Epithelial cell of prostate (primary cell): ENCODE measurements around the gene ZNF354B.
"Not testable (repeated sequence)": the region's sequence is repeated elsewhere in the genome, so short reads cannot be mapped to it uniquely, and the experiment has no call there.

Experiments
- DNase-seq: peaks from one replicate; pipeline ENCODE4 v3.0.0-alpha.2; 2011; ENCODE audit warnings: low read depth, low spot score
- H3K27ac ChIP-seq: fragments of 450-650 bp; 2 replicates; pipeline ENCODE4 v1.5.1; 2017; ENCODE audit warnings: mild to moderate bottlenecking

ZNF354B gene

GRCh38 chr5:178859625-178860521, at the start of gene ZNF354B:
ZNF354B (plus strand) TSS chr5:178859953; CDS start chr5:178861048, 1,095 bp downstream.
- peak; percentile 56 for DNase-seq
- H3K27ac ChIP-seq = peak within 1 kb of the TSS; percentile 69

DNA sequence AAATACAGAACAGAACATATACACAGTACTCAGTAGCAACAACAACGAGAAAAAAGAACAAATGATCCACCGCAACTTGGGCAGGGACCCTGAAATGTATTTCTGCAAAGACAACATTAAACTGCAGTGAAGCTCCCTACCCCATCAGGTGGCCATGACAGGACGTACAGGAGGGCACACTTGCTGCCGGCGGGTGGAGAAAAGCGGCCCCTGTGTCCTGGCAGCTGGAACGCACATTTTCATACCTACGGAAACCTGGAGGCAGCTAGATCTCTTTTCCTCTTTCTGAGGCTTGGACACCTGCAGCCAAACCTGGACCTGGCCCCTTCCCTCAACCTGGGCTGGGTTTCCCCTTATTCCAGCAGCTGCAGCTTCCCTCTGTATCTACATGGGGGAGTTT, 42.2 kb upstream of the ZNF354B start:
- DNase-seq = no peak
- H3K27ac ChIP-seq = no peak overlapping the region

DNA sequence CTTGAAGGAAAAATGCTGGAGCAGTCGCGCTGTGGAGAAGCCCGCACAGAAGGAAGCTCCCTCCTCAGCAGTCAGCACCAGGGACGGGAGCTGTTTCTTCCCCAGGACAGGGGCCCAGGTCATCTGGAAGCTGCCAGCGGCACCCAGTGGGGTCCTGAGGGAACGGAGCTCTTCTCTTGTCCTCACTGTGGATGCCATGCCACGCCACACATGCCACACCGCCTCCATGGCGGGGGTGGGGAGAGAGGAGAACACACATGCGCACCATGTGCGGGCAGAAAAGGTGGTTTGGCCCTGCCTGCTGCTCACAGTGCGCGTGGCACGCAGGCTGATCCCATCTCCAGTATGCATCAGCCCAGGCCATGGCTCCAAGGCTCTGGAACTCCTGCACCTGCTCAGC, 41.7 kb upstream of the ZNF354B start:
- H3K27ac ChIP-seq = no peak overlapping the region
- no peak for DNase-seq

- H3K27ac ChIP-seq = no peak overlapping the region
- no peak for DNase-seq
Observed at GRCh38 chr5:178820001-178820400, 39.8 kb upstream of the ZNF354B start.

DNA sequence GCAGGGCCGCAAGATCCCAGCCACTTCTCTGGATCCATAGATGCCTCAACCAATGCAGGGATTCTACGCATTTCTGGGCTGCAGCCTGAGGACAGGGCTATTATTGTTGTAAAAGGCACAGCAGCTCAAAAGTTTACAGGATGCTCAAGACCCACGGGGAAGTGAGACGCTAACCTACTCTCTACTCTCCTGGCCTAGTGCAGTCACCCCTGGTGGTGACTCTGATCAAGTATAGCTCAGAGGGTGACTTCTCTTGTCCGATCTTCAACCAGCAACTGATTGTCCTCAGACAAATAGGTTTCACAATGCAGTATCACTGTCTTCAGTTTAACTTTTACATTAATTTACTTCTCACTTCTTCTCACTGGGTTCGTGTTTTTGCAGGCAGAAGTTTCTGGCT, 34.3 kb upstream of the ZNF354B start:
- no peak for DNase-seq
- peak overlapping the region; percentile 66 for H3K27ac ChIP-seq

DNA sequence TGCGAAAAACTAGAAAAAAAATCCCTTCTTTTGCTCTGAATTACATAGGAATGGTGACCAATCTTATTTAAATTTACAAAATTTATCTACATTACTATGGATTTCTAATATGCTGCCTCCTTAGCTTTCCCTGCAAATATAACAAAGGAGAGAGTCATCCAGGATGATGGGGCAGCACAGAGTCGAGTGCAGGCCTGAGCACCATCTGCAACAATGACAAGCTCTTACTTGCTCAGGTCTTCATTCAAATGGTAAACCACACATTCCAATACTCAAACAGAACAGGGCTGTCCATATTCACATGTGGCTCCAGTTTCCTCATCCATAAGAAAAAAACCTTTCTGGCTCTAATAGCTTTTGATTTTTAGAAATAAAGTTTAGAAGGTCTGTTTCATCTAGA, 33.5 kb upstream of the ZNF354B start:
- peak; percentile 81 for DNase-seq
- peak overlapping the region; percentile 66 for H3K27ac ChIP-seq

DNA sequence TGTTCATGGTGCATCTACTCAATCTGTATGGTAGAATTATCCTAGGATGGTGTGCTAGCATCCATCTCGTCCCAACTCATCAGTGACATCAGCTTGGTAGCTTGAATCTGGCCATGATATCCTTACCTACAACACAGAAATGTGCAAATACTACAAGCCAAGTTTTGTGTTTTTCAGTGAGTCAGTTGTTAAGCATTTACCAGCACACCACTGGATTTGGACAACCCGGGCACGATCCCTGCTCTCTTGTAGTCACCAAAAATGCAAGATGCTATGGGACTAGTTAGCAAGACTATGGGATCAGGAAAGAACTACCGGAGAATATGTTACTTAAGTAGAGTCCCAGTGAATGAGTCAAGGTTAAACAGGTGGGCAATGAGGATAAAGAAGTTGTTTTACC, 32.1 kb upstream of the ZNF354B start:
- DNase-seq = no peak
- no peak overlapping the region for H3K27ac ChIP-seq

DNA sequence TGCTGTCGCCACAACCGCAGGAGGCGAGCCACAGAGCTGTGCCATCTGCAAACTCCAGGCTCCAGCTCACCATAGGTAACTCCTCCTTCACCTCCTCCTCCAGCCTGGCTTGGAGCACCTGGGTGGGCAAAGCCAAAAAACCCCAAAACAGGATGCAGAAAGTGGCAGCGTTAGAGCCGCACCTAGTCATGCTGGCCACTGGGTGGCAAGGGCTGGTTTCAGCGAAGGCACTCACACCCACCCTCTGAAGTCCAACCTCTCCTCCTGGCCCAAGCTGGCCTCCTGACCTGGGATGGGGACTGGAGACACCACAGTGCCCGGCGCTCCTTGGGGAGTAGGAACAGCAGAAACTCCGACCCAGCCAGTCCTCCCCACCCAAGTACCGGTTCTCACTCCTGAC, 28.7 kb upstream of the ZNF354B start:
- DNase-seq = no peak
- no peak overlapping the region for H3K27ac ChIP-seq

GRCh38 chr5:178832618-178833201, 27.0 kb upstream of the ZNF354B start:
- DNase-seq = no peak
- H3K27ac ChIP-seq = no peak overlapping the region

GRCh38 chr5:178836628-178837027, 23.1 kb upstream of the ZNF354B start:
- DNase-seq = no peak
- H3K27ac ChIP-seq = no peak overlapping the region

GRCh38 chr5:178838695-178839318, 20.9 kb upstream of the ZNF354B start:
- not testable (repeated sequence) for DNase-seq, H3K27ac ChIP-seq

- no peak for DNase-seq
- H3K27ac ChIP-seq = no peak overlapping the region
Observed at GRCh38 chr5:178839319-178839704, 20.4 kb upstream of the ZNF354B start.

GRCh38 chr5:178840399-178840798, 19.4 kb upstream of the ZNF354B start:
- H3K27ac ChIP-seq, DNase-seq: not testable (repeated sequence)

- H3K27ac ChIP-seq = no peak overlapping the region
- DNase-seq = no peak
Observed at GRCh38 chr5:178849316-178849715, 10.4 kb upstream of the ZNF354B start.

- DNase-seq = no peak
- no peak overlapping the region for H3K27ac ChIP-seq
Observed at GRCh38 chr5:178851951-178852350, 7.8 kb upstream of the ZNF354B start.

- H3K27ac ChIP-seq = no peak overlapping the region
- no peak for DNase-seq
Observed at GRCh38 chr5:178854284-178854683, 5.5 kb upstream of the ZNF354B start.

GRCh38 chr5:178860615-178861014, 862 bp downstream of the ZNF354B start:
- not testable (repeated sequence) for DNase-seq
- H3K27ac ChIP-seq = peak overlapping the region; percentile 69

DNA sequence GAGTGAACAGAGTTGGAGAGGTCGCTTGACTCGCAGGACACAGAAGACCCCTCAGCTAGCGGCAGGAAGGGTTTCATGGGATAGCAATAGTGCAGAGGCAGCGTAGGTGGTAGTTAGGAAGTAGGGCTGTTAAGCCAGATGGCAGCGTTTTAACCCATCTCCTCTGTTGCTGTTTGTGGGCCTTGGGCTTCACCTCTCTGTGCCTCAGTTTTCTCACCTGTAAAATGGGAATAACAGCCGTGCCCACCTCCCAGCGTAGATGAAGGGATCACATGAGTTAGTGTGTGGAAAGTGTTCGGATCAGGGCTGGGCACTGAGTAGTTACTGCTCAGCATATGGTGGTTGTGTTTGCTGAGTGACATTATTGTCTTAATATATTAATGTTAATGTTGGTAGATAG, 1.9 kb downstream of the ZNF354B start:
- no peak for DNase-seq
- H3K27ac ChIP-seq = no peak overlapping the region

DNA sequence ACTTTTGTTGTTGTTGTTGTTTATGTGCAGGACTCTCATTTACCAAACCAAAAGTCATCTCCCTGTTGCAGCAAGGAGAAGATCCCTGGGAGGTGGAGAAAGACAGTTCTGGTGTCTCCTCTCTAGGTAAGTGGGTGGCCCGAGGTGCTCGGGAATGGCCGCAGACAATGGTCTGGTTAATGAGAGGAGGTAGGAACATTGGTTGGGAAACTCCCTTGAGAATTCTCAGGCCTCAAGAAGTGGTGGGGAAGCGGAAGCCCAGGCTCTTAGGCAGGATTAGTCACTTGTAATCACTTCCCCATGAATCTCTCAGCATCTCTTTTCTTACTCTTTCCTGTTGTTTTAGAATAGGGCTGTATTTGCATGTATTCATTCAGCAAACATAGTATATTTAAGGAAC, 7.2 kb downstream of the ZNF354B start:
- no peak overlapping the region for H3K27ac ChIP-seq
- DNase-seq = no peak

DNA sequence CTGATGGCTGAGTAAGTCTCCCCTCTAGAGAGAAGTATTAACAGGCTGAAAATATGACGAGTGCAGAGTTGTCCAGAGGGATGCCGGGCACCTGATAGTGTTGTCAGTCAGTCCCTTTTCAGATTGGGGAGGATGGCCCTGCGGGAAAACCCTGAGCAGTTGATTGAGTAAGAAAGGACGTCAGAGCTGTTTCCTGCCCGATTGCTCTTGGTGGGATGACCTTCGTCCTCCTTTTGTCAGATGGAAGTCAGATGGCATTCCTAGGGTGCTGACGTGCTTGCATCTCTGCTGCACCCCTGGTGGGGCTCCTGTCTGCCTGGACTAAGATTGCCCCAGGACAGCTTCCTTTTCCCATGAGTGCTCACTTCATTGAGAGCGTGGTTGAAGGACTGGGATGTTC, 9.8 kb downstream of the ZNF354B start:
- DNase-seq = no peak
- no peak overlapping the region for H3K27ac ChIP-seq

DNA sequence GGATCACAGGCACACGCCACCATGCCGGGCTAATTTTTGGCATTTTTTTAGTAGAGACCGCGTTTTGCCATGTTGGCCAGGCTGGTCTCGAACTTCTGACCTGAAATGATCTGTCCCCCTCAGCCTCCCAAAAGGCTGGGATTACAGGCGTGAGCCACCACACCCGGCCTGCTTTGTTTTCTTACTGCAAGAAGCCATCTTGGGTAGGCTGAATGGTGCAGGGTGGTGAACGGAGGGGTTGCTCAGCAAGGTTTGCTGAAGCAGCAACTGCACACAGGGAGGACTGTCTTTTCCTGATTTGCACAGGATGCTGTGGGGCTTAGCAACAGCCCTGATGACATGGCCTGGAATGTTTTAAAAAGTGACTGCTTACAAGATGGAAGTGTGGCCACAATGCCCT, 10.7 kb downstream of the ZNF354B start:
- no peak for DNase-seq
- H3K27ac ChIP-seq = no peak overlapping the region
